HepG2 (cell line): ENCODE measurements around the gene MAPK8. TPM values are rescaled to one million over a fixed set of nuclear protein-coding genes. Genes with fewer than 3 reads are reported as not detected.
A peak's percentile ranks its signal among the peaks of the same experiment; 100 is the strongest.

Source experiments
- ATAC-seq: fragments of 200-7000 bp; cut with Tn5 transposase; 3 replicates; pipeline ENCODE4 v1.9.1; 2020; ENCODE audit warnings: mild to moderate bottlenecking, moderate library complexity
- BruUV-seq: library from RNA; stranded (reverse); fragments of 400-500 nt; replicated peaks from 2 replicates; lab custom pipeline; 2021; lab: Mats Ljungman, UMichigan
- CTCF ChIA-PET: fragments of 300-600 bp; formaldehyde crosslinking; extraction: SDS; loops from one replicate; lab custom pipeline; 2021; ENCODE audit warnings: low total read pairs, inconsistent platforms, low intra/inter-chr PET ratio; lab: Yijun Ruan, JAX
- POLR2A ChIA-PET: fragments of 350-600 bp; sonication (Branson Sonifier 250); formaldehyde crosslinking; loops from one replicate; lab custom pipeline; 2020; ENCODE audit warnings: antibody characterized with exemption, inconsistent platforms; lab: Yijun Ruan, JAX
- DNase-seq: peaks from one replicate; pipeline ENCODE4 v3.0.0-alpha.2; 2015; ENCODE audit warnings: low spot score
- FAIRE-seq: peaks from 3 replicates; lab custom pipeline; 2011; peaks lifted over from hg19 to GRCh38; lab: Jason Lieb, UNC
- H2AFZ ChIP-seq: one replicate; pipeline ENCODE4 v1.6.1; 2011; ENCODE audit warnings: low read length, inconsistent platforms
- H3K27ac ChIP-seq: fragments of 300-600 bp; 3 replicates; pipeline ENCODE4 v1.8.0; 2011; ENCODE audit warnings: mixed run types, mild to moderate bottlenecking, mixed read lengths, low read length, inconsistent platforms; ENCODE audit not compliant: insufficient read depth; ENCODE audit errors: extremely low read length
- H3K27me3 ChIP-seq, 2 experiments: fragments of 200-600 bp in 1 of 2; 2 replicates in 1 of 2; 3 replicates in 1 of 2; pipeline versions ENCODE4 v1.6.0 to v1.8.0; 2011; ENCODE audit warnings: low read length in 2 of 2, mild to moderate bottlenecking in 2 of 2, moderate library complexity in 2 of 2, inconsistent platforms in 1 of 2; ENCODE audit not compliant: insufficient read depth in 2 of 2, control insufficient read depth in 1 of 2
- H3K36me3 ChIP-seq, 2 experiments: fragments of 200-600 bp in 1 of 2; replicated peaks in 1 of 2; 2 replicates in 1 of 2; 3 replicates in 1 of 2; pipeline versions ENCODE4 v1.5.1 to v1.8.0; 2011; ENCODE audit warnings: low read length in 2 of 2, inconsistent platforms in 1 of 2; ENCODE audit not compliant: insufficient read depth in 2 of 2, control insufficient read depth in 1 of 2
- H3K4me1 ChIP-seq: 2 replicates; pipeline ENCODE4 v1.5.1; 2012; ENCODE audit warnings: low read length, inconsistent platforms; ENCODE audit not compliant: insufficient read depth
- H3K4me2 ChIP-seq: 2 replicates; pipeline ENCODE4 v1.6.0; 2011; ENCODE audit warnings: low read depth, low read length, inconsistent platforms
- H3K4me3 ChIP-seq, 3 experiments: fragments of 200-600 bp in 1 of 3; sonication (generic), shearing (Covaris generic) in 1 of 3; replicated peaks in 1 of 3; 2 replicates each; pipeline ENCODE4 v1.5.1; 2011 to 2016; ENCODE audit warnings: low read length in 3 of 3, inconsistent platforms in 2 of 3, low read depth in 2 of 3, mild to moderate bottlenecking in 2 of 3, control low read depth in 1 of 3, mixed read lengths in 1 of 3; ENCODE audit not compliant: insufficient read depth in 1 of 3
- H3K79me2 ChIP-seq: one replicate; pipeline ENCODE4 v1.6.1; 2011; ENCODE audit warnings: low read length, inconsistent platforms; ENCODE audit not compliant: insufficient read depth
- H3K9ac ChIP-seq: 2 replicates; pipeline ENCODE4 v1.6.0; 2011; ENCODE audit warnings: mild to moderate bottlenecking, low read depth, low read length, inconsistent platforms; ENCODE audit not compliant: insufficient read depth
- H3K9me3 ChIP-seq: 2 replicates; pipeline ENCODE4 v1.5.1; 2012; ENCODE audit warnings: mild to moderate bottlenecking, low read length
- H4K20me1 ChIP-seq: 2 replicates; pipeline ENCODE4 v1.6.0; 2011; ENCODE audit warnings: inconsistent platforms, mild to moderate bottlenecking, low read length, moderate library complexity; ENCODE audit not compliant: insufficient read depth
- HES4 ChIP-seq: sonication (generic); formaldehyde crosslinking; IDR thresholded peaks from 2 replicates; pipeline ENCODE4 v1.9.0; 2021; ENCODE audit warnings: mild to moderate bottlenecking, missing genetic modification reagents, borderline replicate concordance
- HIVEP1 ChIP-seq: sonication (generic); formaldehyde crosslinking; IDR thresholded peaks from 2 replicates; pipeline ENCODE4 v1.4.0; 2020; ENCODE audit warnings: mild to moderate bottlenecking, missing genetic modification reagents
- LCORL ChIP-seq, 2 experiments: fragments of 450-650 bp in 1 of 2; sonication (generic) in 1 of 2; formaldehyde crosslinking in 1 of 2; IDR thresholded peaks; 2 replicates each; pipeline versions ENCODE4 v1.5.0 to v1.6.1; 2017 to 2020; ENCODE audit warnings: antibody characterized with exemption in 1 of 2, missing genetic modification reagents in 1 of 2
- SRSF1 ChIP-seq: fragments of 200-400 bp; formaldehyde crosslinking; optimal IDR thresholded peaks from 2 replicates; pipeline ENCODE3; 2017; ENCODE audit warnings: mild to moderate bottlenecking, low read depth, low read length, moderate library complexity
- TMF1 ChIP-seq: sonication (generic); formaldehyde crosslinking; IDR thresholded peaks from 2 replicates; pipeline ENCODE4 v1.8.1; 2022; ENCODE audit warnings: low read depth, missing genetic modification reagents
- ZBTB38 ChIP-seq: sonication (generic); formaldehyde crosslinking; IDR thresholded peaks from 2 replicates; pipeline ENCODE4 v1.5.1; 2020; ENCODE audit warnings: mild to moderate bottlenecking, missing genetic modification reagents
- ZNF431 ChIP-seq: sonication (generic); formaldehyde crosslinking; IDR thresholded peaks from 2 replicates; pipeline ENCODE4 v1.9.0; 2022; ENCODE audit warnings: missing genetic modification reagents, low read depth, mild to moderate bottlenecking, borderline replicate concordance
- ZNF678 ChIP-seq: sonication (generic); formaldehyde crosslinking; IDR thresholded peaks from 2 replicates; pipeline ENCODE4 v1.4.0; 2020; ENCODE audit warnings: mild to moderate bottlenecking, missing genetic modification reagents
- ZNF737 ChIP-seq: sonication (generic); formaldehyde crosslinking; IDR thresholded peaks from 2 replicates; pipeline ENCODE4 v1.5.0; 2020; ENCODE audit warnings: missing genetic modification reagents, mild to moderate bottlenecking, borderline replicate concordance
- ZNF781 ChIP-seq: sonication (generic); formaldehyde crosslinking; IDR thresholded peaks from 2 replicates; pipeline ENCODE4 v1.5.1; 2020; ENCODE audit warnings: borderline replicate concordance, mild to moderate bottlenecking, missing genetic modification reagents; ENCODE audit errors: not compliant biosample characterization
- WGBS: methylation state at CpG from one replicate; pipeline ENCODE4 v1.1.6; 2017; ENCODE audit warnings: low lambda C conversion rate; 5-methylcytosine and 5-hydroxymethylcytosine counted together
- in situ Hi-C: cut with HindIII; loops from 2 replicates; pipeline ENCODE4 v1.10.0; 2017; ENCODE audit warnings: low pct_unique_long_range_greater_than_20kb; ENCODE audit not compliant: extremely low pct_ligation_motif_present
- intact Hi-C: fragments of 100-400 bp; cut with micrococcal nuclease; formaldehyde crosslinking; loops from one replicate; pipeline ENCODE4 v1.10.0; 2022; ENCODE audit not compliant: unreplicated experiment
- polyA plus RNA-seq, 8 experiments: library from polyadenylated mRNA; depleted of rRNA in 3 of 8; stranded (reverse) in 7 of 8; unstranded in 1 of 8; fragments of >200 nt; fragmentation: Illumina TruSeq in 4 of 8; extraction: Trizol in 4 of 8; gene quantifications; 2 replicates each; pipeline versions ENCODE4 v1.2.1 to v1.2.3, GENCODE V29; 2011 to 2016; ENCODE audit warnings: low read depth in 4 of 8, missing spikeins in 1 of 8, mixed read lengths in 1 of 8; ENCODE audit not compliant: insufficient read depth in 1 of 8
- total RNA-seq, 5 experiments: library from RNA; depleted of rRNA; stranded (reverse); fragments of >200 nt; fragmentation: Illumina TruSeq; extraction: Trizol; gene quantifications; 2 replicates each; pipeline ENCODE4 v1.2.3, GENCODE V29; 2016; ENCODE audit warnings: low read depth in 1 of 5
- TF ChIP-seq, protein P1 (sequence below): sonication (generic); formaldehyde crosslinking; IDR thresholded peaks from 2 replicates; pipeline ENCODE4 v1.4.0; 2020; ENCODE audit warnings: mild to moderate bottlenecking, low read depth, missing genetic modification reagents
- TF ChIP-seq, protein P2 (sequence below): IDR thresholded peaks from 2 replicates; pipeline ENCODE4 v1.6.1; 2012; ENCODE audit warnings: low read depth, low read length, improper control_type of control experiment

The MAPK8 gene
- total and polyA plus RNA-seq, 2 of the 13 experiments (the other 11 are each of a cell fraction or from before 2014, with no cell fraction given): 41.6 to 47.3 TPM

DNA sequence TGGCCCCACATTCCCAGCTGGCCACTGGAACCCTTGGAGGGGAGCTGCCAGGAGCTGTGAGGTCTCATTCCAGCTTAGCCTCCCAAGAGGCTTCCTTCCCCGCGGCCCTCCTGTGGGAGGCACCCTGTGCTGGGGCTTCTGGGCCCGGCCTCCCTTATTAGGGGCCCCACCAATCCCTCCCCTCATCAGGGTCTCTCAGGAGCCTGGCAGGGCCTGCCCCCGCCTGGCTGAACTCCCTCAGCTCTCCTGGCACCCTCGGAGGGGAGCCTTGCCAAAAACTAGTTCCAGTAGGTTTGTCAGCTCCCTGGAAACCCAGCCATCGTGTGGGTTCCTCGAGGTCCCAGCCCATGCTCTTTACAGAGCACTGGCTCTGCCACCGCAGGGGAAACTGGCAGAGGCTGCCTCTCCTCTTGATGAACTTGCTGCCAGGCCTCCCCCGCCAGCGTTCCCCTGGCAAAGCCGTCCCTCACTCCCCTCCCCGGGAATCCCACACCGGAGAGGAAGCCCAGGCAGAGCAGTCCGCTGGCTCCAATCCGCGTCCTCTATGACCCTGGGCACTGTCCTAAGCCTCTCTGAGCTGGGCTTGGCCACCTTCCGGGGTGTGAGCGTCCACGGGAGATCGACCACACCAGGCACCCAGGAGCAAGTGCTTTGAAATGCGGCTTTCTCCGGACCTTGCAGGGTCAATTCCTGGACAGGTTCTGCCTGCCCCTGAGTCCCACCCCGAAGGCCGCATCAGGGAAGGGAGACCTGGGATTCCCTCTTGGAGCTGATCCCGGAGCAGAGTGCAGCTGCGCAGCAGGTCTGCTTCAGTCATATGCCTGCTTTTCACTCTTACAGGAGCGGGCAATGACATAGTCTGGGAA is 158.6 kb downstream of the MAPK8 start:
- H2AFZ ChIP-seq: no peak overlapping the region
- H3K27me3 ChIP-seq: 0 out of 5 replicates have a peak, but pooled peaks cover 0 to 11% of the 10 kb centered on the region in 2 experiments
- no peak overlapping the region for H3K27ac ChIP-seq
- ATAC-seq (peak; percentile 17; the same call in 1 of the 3 replicates), DNase-seq (no peak), FAIRE-seq (no peak)
- in situ Hi-C loops (no loop called here), intact Hi-C loops (no loop called here)
- H3K4me3 ChIP-seq: no peak overlapping the region
- TF ChIP-seq ZBTB38 (CRISPR knock-in tag) (no peak), TMF1 (CRISPR knock-in tag) (no peak)
- no peak overlapping the region for H3K9ac ChIP-seq
- no TSS peak for BruUV-seq
- no peaks in the 10 kb centered on the region for H3K36me3 ChIP-seq
- no peaks in the 10 kb centered on the region for H3K79me2 ChIP-seq
- no peaks in the 10 kb centered on the region for H4K20me1 ChIP-seq
- H3K9me3 ChIP-seq: no peaks in the 10 kb centered on the region
- no peak overlapping the region for H3K4me2 ChIP-seq
- peaks cover 5% of the 10 kb centered on the region; the same call in 1 of the 2 replicates for H3K4me1 ChIP-seq
- ChIA-PET POLR2A (no interaction called here), CTCF (no interaction called here)
- 66% methylated on average over 13 of the region's 27 CpGs for WGBS

DNA sequence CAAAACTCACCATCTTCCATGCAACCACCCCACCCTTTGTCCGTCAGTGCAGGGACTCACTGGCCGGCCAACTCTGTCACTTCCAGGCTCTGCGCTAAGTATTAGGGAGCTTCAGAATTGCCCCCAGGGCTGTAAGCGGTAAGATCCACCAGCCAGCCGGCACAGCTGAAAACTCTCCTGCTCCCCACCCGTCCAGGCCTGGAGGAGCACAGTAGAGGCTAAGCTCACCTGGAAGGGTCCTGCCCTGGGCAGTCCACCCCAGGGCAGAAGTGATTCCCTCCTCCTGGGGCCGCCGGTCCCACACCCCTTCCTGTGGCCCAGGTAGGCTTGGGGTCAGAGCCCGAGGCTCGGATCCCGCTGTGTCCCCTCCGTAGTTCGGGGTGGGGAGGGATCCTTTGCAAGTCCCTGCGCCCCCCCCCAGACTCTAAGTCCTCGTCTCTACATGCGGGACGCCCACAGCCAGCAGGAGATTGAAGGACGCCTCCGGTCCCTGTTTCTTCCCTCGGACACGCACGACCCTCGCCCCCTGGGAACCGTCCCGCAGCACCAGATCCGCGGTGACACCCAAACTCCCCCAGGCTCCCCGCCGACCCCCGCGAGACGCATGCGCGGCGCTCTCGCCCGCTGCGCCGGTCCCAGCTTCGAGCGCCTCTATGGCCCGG is 159.5 kb downstream of the MAPK8 start:
- POLR2A ChIA-PET: no interaction called here
- FAIRE-seq: no peak

More for the DNA sequence above, 159.5 kb downstream of the MAPK8 start:
- Histone ChIP-seq H3K4me1 (peaks cover 12% of the 10 kb centered on the region; the same call in 1 of the 2 replicates), H3K4me2 (no peak overlapping the region), H3K9me3 (no peaks in the 10 kb centered on the region), H3K79me2 (no peaks in the 10 kb centered on the region), H3K36me3 (no peaks in the 10 kb centered on the region), H3K27me3 (0 out of 5 replicates have a peak, but pooled peaks cover 0 to 11% of the 10 kb centered on the region in 2 experiments), H3K27ac (no peak overlapping the region), H2AFZ (no peak overlapping the region), H3K9ac (no peak overlapping the region), H3K4me3 (no peak overlapping the region), H4K20me1 (no peaks in the 10 kb centered on the region)
- CTCF ChIA-PET: no interaction called here
- in situ Hi-C loops: no loop called here
- DNase-seq (no peak), ATAC-seq (no peak)
- BruUV-seq: no TSS peak
- 78% methylated on average over 32 of the region's 42 CpGs for WGBS
- intact Hi-C loops: no loop called here
- TF ChIP-seq ZNF678 (CRISPR knock-in tag) (no peak), LCORL (IDR thresholded peaks at IDR 0.05) (no peak), LCORL (CRISPR knock-in tag; IDR thresholded peaks at IDR 0.05) (no peak), ZNF431 (no peak), ZNF737 (CRISPR knock-in tag) (no peak), ZNF781 (CRISPR knock-in tag) (no peak), HIVEP1 (CRISPR knock-in tag) (no peak), SRSF1 (no peak), HES4 (CRISPR knock-in tag) (no peak)
- TF ChIP-seq, protein P1, sequence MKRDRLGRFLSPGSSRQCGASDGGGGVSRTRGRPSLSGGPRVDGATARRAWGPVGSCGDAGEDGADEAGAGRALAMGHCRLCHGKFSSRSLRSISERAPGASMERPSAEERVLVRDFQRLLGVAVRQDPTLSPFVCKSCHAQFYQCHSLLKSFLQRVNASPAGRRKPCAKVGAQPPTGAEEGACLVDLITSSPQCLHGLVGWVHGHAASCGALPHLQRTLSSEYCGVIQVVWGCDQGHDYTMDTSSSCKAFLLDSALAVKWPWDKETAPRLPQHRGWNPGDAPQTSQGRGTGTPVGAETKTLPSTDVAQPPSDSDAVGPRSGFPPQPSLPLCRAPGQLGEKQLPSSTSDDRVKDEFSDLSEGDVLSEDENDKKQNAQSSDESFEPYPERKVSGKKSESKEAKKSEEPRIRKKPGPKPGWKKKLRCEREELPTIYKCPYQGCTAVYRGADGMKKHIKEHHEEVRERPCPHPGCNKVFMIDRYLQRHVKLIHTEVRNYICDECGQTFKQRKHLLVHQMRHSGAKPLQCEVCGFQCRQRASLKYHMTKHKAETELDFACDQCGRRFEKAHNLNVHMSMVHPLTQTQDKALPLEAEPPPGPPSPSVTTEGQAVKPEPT: no peak
- TF ChIP-seq, protein P2, sequence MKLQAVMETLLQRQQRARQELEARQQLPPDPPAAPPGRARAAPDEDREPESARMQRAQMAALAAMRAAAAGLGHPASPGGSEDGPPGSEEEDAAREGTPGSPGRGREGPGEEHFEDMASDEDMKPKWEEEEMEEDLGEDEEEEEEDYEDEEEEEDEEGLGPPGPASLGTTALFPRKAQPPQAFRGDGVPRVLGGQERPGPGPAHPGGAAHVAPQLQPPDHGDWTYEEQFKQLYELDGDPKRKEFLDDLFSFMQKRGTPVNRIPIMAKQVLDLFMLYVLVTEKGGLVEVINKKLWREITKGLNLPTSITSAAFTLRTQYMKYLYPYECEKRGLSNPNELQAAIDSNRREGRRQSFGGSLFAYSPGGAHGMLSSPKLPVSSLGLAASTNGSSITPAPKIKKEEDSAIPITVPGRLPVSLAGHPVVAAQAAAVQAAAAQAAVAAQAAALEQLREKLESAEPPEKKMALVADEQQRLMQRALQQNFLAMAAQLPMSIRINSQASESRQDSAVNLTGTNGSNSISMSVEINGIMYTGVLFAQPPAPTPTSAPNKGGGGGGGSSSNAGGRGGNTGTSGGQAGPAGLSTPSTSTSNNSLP: no peak
- TF ChIP-seq, all 625 proteins: peak for 0
